HCT116 (cell line): ENCODE results near the gene LAMTOR3. TPM values are rescaled to one million over a fixed set of nuclear protein-coding genes. Genes with fewer than 3 reads are reported as not detected.

Source experiments
- ATAC-seq: fragments of 200-7000 bp; cut with Tn5 transposase; 2 replicates; pipeline ENCODE4 v1.9.1; 2020; ENCODE audit warnings: mild to moderate bottlenecking, moderate library complexity
- BruUV-seq: library from RNA; stranded (reverse); fragments of 400-500 nt; replicated peaks from 2 replicates; lab custom pipeline; 2021; lab: Mats Ljungman, UMichigan
- CTCF ChIA-PET: fragments of 300-600 bp; sonication (Branson Sonifier 250); formaldehyde crosslinking; loops from one replicate; lab custom pipeline; 2021; ENCODE audit warnings: antibody characterized with exemption; lab: Charles Lee
- POLR2A ChIA-PET: fragments of 300-600, 350-600 bp; sonication (Branson Sonifier 250); formaldehyde crosslinking; loops from one replicate; lab custom pipeline; 2021; ENCODE audit warnings: antibody characterized with exemption; lab: Charles Lee
- RAD21 ChIA-PET, 2 experiments: fragments of 300-600 bp; sonication (Branson Sonifier 250); formaldehyde crosslinking; loops; one replicate each; lab custom pipeline; 2023; ENCODE audit warnings: low total read pairs in 2 of 2; ENCODE audit not compliant: uncharacterized antibody in 2 of 2, unreplicated experiment in 2 of 2, low non-redundant PET in 1 of 2; lab: Charles Lee
- DNase-seq: peaks from one replicate; pipeline ENCODE4 v3.0.0-alpha.2; 2010; ENCODE audit warnings: low read depth, low spot score
- H2AFZ ChIP-seq: fragments of 200-600 bp; shearing (Covaris generic), sonication (generic); 2 replicates; pipeline ENCODE4 v1.6.1; 2017; ENCODE audit warnings: low read depth, mixed run types, mixed read lengths, antibody characterized with exemption, low read length; ENCODE audit not compliant: poor library complexity, severe bottlenecking
- H3K27ac ChIP-seq: 2 replicates; pipeline ENCODE4 v1.5.1; 2012; ENCODE audit warnings: low read depth, low read length
- H3K27me3 ChIP-seq: fragments of 200-600 bp; sonication (generic); 2 replicates; pipeline ENCODE4 v1.6.1; 2016; ENCODE audit warnings: mixed run types, low read length, mixed read lengths; ENCODE audit not compliant: insufficient read depth
- H3K36me3 ChIP-seq, 2 experiments: fragments of 200-500 bp in 1 of 2; fragments of 200-600 bp in 1 of 2; sonication (Bioruptor generic) in 1 of 2; sonication (generic) in 1 of 2; 2 replicates each; pipeline versions ENCODE4 v1.5.1 to v1.6.1; 2014 to 2016; ENCODE audit warnings: low read length in 2 of 2, inconsistent platforms in 1 of 2, mixed read lengths in 1 of 2, mixed run types in 1 of 2; ENCODE audit not compliant: insufficient read depth in 2 of 2, control insufficient read depth in 1 of 2
- H3K4me1 ChIP-seq, 2 experiments: fragments of 200-600 bp in 1 of 2; sonication (generic) in 1 of 2; 2 replicates each; pipeline versions ENCODE4 v1.5.1 to v1.6.1; 2012 to 2017; ENCODE audit warnings: low read length in 2 of 2, inconsistent platforms in 1 of 2, mild to moderate bottlenecking in 1 of 2, mixed read lengths in 1 of 2, mixed run types in 1 of 2, moderate library complexity in 1 of 2; ENCODE audit not compliant: insufficient read depth in 2 of 2, control insufficient read depth in 1 of 2
- H3K4me2 ChIP-seq: fragments of 200-600 bp; sonication (generic); 2 replicates; pipeline ENCODE4 v1.6.1; 2017; ENCODE audit warnings: mixed run types, low read length, mixed read lengths
- H3K4me3 ChIP-seq, 2 experiments: fragments of 200-600 bp in 1 of 2; sonication (generic) in 1 of 2; replicated peaks in 1 of 2; 2 replicates each; pipeline ENCODE4 v1.5.1; 2011 to 2016; ENCODE audit warnings: low read length in 2 of 2, control low read depth in 1 of 2, low read depth in 1 of 2, mild to moderate bottlenecking in 1 of 2, mixed read lengths in 1 of 2, mixed run types in 1 of 2
- H3K79me2 ChIP-seq: fragments of 200-600 bp; sonication (generic); 2 replicates; pipeline ENCODE4 v1.6.1; 2017; ENCODE audit warnings: mild to moderate bottlenecking, mixed run types, low read length, moderate library complexity, mixed read lengths; ENCODE audit not compliant: insufficient read depth
- H3K9ac ChIP-seq: fragments of 200-600 bp; sonication (generic); 2 replicates; pipeline ENCODE4 v1.6.1; 2016; ENCODE audit warnings: low read length, mixed read lengths
- H3K9me2 ChIP-seq: fragments of 200-600 bp; sonication (generic), shearing (Covaris generic); 2 replicates; pipeline ENCODE4 v1.6.1; 2017; ENCODE audit warnings: mixed run types, mild to moderate bottlenecking, moderate library complexity; ENCODE audit not compliant: insufficient read depth
- H3K9me3 ChIP-seq, 2 experiments: fragments of 200-500 bp in 1 of 2; fragments of 200-600 bp in 1 of 2; sonication (Bioruptor generic) in 1 of 2; sonication (generic) in 1 of 2; 2 replicates each; pipeline ENCODE4 v1.6.1; 2014 to 2017; ENCODE audit warnings: low read length in 2 of 2, mixed read lengths in 2 of 2, inconsistent platforms in 1 of 2, low read depth in 1 of 2, mild to moderate bottlenecking in 1 of 2, mixed run types in 1 of 2, moderate library complexity in 1 of 2; ENCODE audit not compliant: control insufficient read depth in 1 of 2, insufficient read depth in 1 of 2
- H4K20me1 ChIP-seq: fragments of 200-600 bp; sonication (generic), shearing (Covaris generic); 2 replicates; pipeline ENCODE4 v1.6.1; 2017; ENCODE audit warnings: mixed run types, mild to moderate bottlenecking, moderate library complexity; ENCODE audit not compliant: insufficient read depth
- CBX3 ChIP-seq: IDR thresholded peaks from 2 replicates; pipeline ENCODE4 v1.6.1; 2012; ENCODE audit warnings: low read depth
- CEBPB ChIP-seq: IDR thresholded peaks from 2 replicates; pipeline ENCODE4 v1.6.1; 2012; ENCODE audit warnings: low read depth
- EGR1 ChIP-seq: IDR thresholded peaks from 2 replicates; pipeline ENCODE4 v1.6.1; 2012; ENCODE audit warnings: low read depth
- EZH2 ChIP-seq: fragments of 200-600 bp; sonication (generic); IDR thresholded peaks from 2 replicates; pipeline ENCODE4 v1.6.1; 2017; ENCODE audit warnings: antibody characterized with exemption, mixed run types
- EZH2phosphoT487 ChIP-seq: fragments of 200-600 bp; IDR thresholded peaks from 2 replicates; pipeline ENCODE4 v1.6.1; 2018; ENCODE audit warnings: antibody characterized with exemption, borderline replicate concordance
- FOSL1 ChIP-seq: IDR thresholded peaks from 2 replicates; pipeline ENCODE4 v1.6.1; 2012; ENCODE audit warnings: low read depth
- RAD21 ChIP-seq: IDR thresholded peaks from 2 replicates; pipeline ENCODE4 v1.6.1; 2012; ENCODE audit warnings: low read depth, mild to moderate bottlenecking
- SIN3A ChIP-seq: IDR thresholded peaks from 2 replicates; pipeline ENCODE4 v1.6.1; 2012; ENCODE audit warnings: low read depth
- SP1 ChIP-seq: IDR thresholded peaks from 2 replicates; pipeline ENCODE4 v1.6.1; 2012; ENCODE audit warnings: low read depth
- TCF7L2 ChIP-seq: IDR thresholded peaks from 2 replicates; pipeline ENCODE4 v1.7.0; 2011; ENCODE audit warnings: borderline replicate concordance, inconsistent platforms; ENCODE audit not compliant: insufficient read depth, insufficient read length; ENCODE audit errors: extremely low read depth
- ZFX ChIP-seq: fragments of 450-650 bp; IDR thresholded peaks from 2 replicates; pipeline ENCODE4 v1.6.1; 2017
- ZNF274 ChIP-seq: fragments of 200-500 bp; sonication (Bioruptor generic); IDR thresholded peaks from 2 replicates; pipeline ENCODE4 v1.6.1; 2014; ENCODE audit warnings: mild to moderate bottlenecking, low read depth, low read length, inconsistent platforms
- intact Hi-C: fragments of 100-400 bp; cut with micrococcal nuclease; formaldehyde crosslinking; loops from 2 replicates; pipeline ENCODE4 v1.10.0; 2022
- total RNA-seq: library from RNA; stranded (reverse); gene quantifications from one replicate; pipeline ENCODE4 v1.2.1, GENCODE V29; 2021; ENCODE audit not compliant: unreplicated experiment
- TF ChIP-seq, protein P1 (sequence below): IDR thresholded peaks from 2 replicates; pipeline ENCODE4 v1.6.1; 2012; ENCODE audit warnings: low read depth
- TF ChIP-seq, protein P2 (sequence below): IDR thresholded peaks from 2 replicates; pipeline ENCODE4 v1.6.1; 2012
- TF ChIP-seq, protein P3 (sequence below), 3 experiments: fragments of 200-600 bp in 1 of 3; sonication (generic) in 1 of 3; IDR thresholded peaks in 2 of 3; conservative IDR thresholded peaks in 1 of 3; 2 replicates each; pipeline ENCODE4 v1.5.1; 2012 to 2017; ENCODE audit warnings: low read depth in 2 of 3, low read length in 2 of 3, antibody characterized with exemption in 1 of 3, borderline replicate concordance in 1 of 3, control low read depth in 1 of 3, mild to moderate bottlenecking in 1 of 3, mixed read lengths in 1 of 3, mixed run types in 1 of 3, moderate library complexity in 1 of 3; ENCODE audit not compliant: insufficient read depth in 1 of 3
- TF ChIP-seq, protein P4 (sequence below): IDR thresholded peaks from 2 replicates; pipeline ENCODE4 v1.6.1; 2012

LAMTOR3 gene
- total RNA-seq, 1 experiment from 2014 or later: 21.0 TPM

DNA sequence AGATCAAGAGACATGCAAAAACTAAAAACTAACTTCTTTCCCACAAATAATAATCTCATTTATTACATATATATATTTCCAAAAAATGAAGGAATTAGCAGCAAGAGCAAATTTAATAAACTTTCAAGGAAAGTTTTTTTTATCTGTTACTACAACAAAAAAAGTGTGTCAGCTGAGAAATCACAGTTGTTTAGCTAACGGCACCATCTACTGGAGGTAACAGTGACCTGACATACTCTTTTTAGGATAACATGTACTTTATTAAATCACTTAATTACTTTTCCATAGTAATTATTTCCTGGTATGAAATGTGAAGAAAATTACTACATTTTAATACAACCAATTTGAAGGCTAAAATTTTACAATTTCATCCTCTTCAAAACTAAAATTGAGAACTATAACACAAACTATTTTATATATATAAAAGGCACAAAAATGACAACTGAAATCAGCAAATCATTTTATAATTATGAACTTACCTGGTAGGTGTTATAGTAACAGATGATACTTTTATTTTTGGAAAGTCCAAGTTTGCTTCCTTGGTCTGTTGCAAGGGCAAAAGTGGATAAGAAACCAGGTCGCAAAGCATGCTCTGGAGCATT lies 9.1 kb downstream of the LAMTOR3 start:
- H3K27me3 ChIP-seq: no peaks in the 10 kb centered on the region
- no peaks in the 10 kb centered on the region for H4K20me1 ChIP-seq
- H3K27ac ChIP-seq: no peak overlapping the region
- no peaks in the 10 kb centered on the region for H3K9me3 ChIP-seq
- no peaks in the 10 kb centered on the region for H3K9me2 ChIP-seq
- H3K4me2 ChIP-seq: no peak overlapping the region
- ChIA-PET POLR2A (interaction anchor here (0.7 kb wide), 1 partner anchor 61 kb away, joined by 3 read pairs; the partner anchor contains the start of gene DNAJB14), CTCF (interaction anchor here (0.7 to 2.1 kb wide), 8 partner anchors 9 to 422 kb away, joined by 3 to 35 read pairs (median 5); partner anchors contain the start of gene LAMTOR3), RAD21 (interaction anchor here (0.9 to 1.2 kb wide), 3 partner anchors 74 to 359 kb away, joined by 3 to 6 read pairs (median 4); no protein-coding TSS in a partner anchor)
- H3K36me3 ChIP-seq: peaks cover 0 to 5% of the 10 kb centered on the region in 2 experiments; a peak in 2 of 4 replicates
- H3K4me3 ChIP-seq: no peak overlapping the region
- H3K4me1 ChIP-seq: no peaks in the 10 kb centered on the region
- BruUV-seq: no TSS peak
- H3K79me2 ChIP-seq: peaks cover 2% of the 10 kb centered on the region
- H2AFZ ChIP-seq: no peak overlapping the region
- H3K9ac ChIP-seq: no peak overlapping the region
- no peak for ATAC-seq
- no peak for TF ChIP-seq CEBPB
- TF ChIP-seq, protein P1, sequence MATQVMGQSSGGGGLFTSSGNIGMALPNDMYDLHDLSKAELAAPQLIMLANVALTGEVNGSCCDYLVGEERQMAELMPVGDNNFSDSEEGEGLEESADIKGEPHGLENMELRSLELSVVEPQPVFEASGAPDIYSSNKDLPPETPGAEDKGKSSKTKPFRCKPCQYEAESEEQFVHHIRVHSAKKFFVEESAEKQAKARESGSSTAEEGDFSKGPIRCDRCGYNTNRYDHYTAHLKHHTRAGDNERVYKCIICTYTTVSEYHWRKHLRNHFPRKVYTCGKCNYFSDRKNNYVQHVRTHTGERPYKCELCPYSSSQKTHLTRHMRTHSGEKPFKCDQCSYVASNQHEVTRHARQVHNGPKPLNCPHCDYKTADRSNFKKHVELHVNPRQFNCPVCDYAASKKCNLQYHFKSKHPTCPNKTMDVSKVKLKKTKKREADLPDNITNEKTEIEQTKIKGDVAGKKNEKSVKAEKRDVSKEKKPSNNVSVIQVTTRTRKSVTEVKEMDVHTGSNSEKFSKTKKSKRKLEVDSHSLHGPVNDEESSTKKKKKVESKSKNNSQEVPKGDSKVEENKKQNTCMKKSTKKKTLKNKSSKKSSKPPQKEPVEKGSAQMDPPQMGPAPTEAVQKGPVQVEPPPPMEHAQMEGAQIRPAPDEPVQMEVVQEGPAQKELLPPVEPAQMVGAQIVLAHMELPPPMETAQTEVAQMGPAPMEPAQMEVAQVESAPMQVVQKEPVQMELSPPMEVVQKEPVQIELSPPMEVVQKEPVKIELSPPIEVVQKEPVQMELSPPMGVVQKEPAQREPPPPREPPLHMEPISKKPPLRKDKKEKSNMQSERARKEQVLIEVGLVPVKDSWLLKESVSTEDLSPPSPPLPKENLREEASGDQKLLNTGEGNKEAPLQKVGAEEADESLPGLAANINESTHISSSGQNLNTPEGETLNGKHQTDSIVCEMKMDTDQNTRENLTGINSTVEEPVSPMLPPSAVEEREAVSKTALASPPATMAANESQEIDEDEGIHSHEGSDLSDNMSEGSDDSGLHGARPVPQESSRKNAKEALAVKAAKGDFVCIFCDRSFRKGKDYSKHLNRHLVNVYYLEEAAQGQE: no peak
- no peak for TF ChIP-seq SP1
- TF ChIP-seq CBX3: no peak
- TF ChIP-seq EZH2: no peak
- TF ChIP-seq RAD21: peak; percentile 83
- no peak for TF ChIP-seq ZFX
- TF ChIP-seq SIN3A: no peak
- TF ChIP-seq EZH2phosphoT487: no peak
- TF ChIP-seq, protein P2, sequence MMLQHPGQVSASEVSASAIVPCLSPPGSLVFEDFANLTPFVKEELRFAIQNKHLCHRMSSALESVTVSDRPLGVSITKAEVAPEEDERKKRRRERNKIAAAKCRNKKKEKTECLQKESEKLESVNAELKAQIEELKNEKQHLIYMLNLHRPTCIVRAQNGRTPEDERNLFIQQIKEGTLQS: no peak
- no peak for TF ChIP-seq FOSL1
- TF ChIP-seq, protein P3, sequence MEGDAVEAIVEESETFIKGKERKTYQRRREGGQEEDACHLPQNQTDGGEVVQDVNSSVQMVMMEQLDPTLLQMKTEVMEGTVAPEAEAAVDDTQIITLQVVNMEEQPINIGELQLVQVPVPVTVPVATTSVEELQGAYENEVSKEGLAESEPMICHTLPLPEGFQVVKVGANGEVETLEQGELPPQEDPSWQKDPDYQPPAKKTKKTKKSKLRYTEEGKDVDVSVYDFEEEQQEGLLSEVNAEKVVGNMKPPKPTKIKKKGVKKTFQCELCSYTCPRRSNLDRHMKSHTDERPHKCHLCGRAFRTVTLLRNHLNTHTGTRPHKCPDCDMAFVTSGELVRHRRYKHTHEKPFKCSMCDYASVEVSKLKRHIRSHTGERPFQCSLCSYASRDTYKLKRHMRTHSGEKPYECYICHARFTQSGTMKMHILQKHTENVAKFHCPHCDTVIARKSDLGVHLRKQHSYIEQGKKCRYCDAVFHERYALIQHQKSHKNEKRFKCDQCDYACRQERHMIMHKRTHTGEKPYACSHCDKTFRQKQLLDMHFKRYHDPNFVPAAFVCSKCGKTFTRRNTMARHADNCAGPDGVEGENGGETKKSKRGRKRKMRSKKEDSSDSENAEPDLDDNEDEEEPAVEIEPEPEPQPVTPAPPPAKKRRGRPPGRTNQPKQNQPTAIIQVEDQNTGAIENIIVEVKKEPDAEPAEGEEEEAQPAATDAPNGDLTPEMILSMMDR (IDR thresholded peaks at IDR 0.05 in 2 of 3, conservative IDR thresholded peaks at IDR 0.05 in 1 of 3; ENCODE audit: borderline replicate concordance in 1 of 3, insufficient read depth in 1 of 3, low read depth in 2 of 3, low read length in 2 of 3): peak; percentile 49 to 71 (median 62); a peak in 5 of 6 replicates
- TF ChIP-seq, protein P4, sequence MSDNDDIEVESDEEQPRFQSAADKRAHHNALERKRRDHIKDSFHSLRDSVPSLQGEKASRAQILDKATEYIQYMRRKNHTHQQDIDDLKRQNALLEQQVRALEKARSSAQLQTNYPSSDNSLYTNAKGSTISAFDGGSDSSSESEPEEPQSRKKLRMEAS: no peak
- no peak for TF ChIP-seq ZNF274
- TF ChIP-seq EGR1: no peak
- no peak for TF ChIP-seq TCF7L2
- peak; percentile 22 for DNase-seq
- intact Hi-C loops: loop anchor here (1.0 to 10.0 kb wide), 4 partner anchors 74 to 766 kb away; no protein-coding TSS in a partner anchor
